Erythroblast (primary cell): ENCODE results near the gene TAF10.

Experiments
- DNase-seq, 2 experiments: peaks; one replicate each; lab custom pipeline; 2025; lab: John Stamatoyannopoulos, UW
- GATA1 ChIP-seq: IDR thresholded peaks from 2 replicates; pipeline ENCODE4 v1.6.1; 2011; ENCODE audit warnings: low read depth, mild to moderate bottlenecking, control low read depth, low read length, moderate library complexity
- POLR2A ChIP-seq: IDR thresholded peaks from 2 replicates; pipeline ENCODE4 v1.6.1; 2011; ENCODE audit warnings: mild to moderate bottlenecking, low read length

TAF10 gene

DNA sequence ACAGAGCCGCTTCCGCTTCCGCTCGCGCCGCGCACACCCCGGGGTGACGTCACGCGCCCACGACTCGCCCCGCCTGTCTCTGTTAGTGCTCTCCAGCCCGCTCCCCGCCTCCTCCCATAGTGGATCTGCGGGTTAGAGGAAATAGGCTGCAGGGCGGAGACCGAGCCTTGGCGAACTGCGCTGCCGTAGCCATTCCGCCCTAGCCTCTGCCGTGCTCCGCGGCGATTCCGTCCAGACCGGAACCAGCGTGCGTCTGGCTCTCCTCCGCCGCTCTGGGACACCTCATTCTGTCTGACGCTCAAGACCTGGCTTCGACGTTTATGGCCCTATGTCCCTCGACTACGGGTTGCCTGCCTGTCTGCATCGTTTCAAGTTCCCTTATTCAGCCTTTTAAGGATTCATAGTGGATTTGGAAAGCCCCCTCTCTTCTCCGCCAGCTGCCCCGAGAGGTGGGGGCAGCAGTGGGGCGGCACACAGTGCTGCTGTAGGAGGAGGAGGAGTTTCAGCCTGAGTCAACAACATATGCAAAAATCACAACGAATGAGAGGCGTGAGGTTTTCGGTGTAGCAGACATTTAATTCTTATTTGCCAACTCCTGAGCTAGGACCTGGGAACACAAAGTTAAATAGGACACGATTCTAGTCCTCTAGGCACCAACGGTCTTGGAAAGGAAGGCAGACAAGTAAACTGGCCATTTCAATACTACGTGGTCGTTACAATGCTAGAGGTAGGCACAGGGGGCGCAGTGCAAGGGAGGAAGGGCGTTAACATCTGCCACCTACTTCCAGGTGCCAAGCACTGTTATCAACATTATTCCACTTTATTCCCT, at the start of gene TAF10:
TSS of gene TAF10 (minus strand) at position 4 of the 829 bp plus-strand sequence. CDS start 27 bp downstream, outside the sequence.
- TF ChIP-seq GATA1 (no peak), POLR2A (peak; percentile 97)
- peak; percentile 96 to 98 for DNase-seq

DNA sequence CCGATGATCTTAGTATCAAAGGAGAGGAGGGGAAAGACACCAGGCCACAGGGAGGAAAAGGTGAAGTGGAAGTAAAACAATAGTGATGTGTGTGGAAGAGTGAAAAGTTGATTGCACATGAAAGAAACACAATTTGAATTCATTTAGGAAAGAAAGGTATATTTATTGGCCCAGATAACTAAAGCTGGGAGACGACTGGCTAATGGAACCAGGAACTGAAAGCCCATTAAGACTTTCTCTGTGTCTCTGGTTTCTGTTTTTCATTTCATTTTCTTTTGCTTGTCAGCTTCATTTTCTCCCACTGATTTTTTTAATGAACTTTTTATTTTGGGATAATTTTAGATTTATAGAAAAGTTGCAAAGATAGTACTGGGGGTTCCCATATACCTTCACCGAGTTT, 48.7 kb upstream of the TAF10 start:
- TF ChIP-seq GATA1 (no peak), POLR2A (no peak)
- no peak for DNase-seq

DNA sequence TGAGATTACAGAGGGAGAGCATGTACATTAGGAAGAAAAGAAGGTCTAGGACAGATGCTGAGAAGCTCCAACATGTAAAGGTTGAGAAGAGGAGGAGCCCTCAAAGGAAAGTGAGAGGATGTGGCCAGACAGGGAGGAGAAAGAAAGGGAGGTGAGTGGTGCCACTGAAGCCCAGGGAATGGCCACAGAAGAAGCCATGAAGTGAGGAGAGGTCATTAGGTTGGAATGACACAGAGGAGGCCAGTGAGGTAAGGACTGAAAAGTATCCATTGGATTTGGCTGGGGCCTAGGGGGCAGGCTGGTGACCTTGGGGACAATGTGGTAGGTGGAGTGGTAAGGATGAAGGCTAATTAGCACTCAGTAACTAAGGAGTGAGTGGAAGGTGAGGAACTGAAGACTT, 46.6 kb upstream of the TAF10 start:
- no peak for DNase-seq
- TF ChIP-seq POLR2A (no peak), GATA1 (no peak)

DNA sequence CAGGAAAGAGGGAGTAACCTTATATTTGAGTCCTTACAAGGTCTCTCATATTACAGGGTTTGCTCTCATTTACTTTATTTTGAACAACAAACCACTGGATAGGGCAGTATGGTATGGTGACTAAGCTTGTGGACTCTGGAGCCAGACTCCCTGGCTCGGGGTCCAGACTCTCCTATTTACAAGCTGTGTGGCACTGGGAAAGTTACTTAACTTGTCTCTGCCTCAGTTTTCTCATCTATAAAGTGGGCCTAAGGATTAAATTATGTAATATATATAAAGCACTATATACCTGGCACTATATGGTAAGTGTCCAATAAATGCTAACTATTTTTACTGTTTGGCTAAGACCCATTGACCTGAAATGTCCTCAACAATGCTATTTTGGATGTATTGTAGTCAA, 45.3 kb upstream of the TAF10 start:
- TF ChIP-seq GATA1: no peak
- TF ChIP-seq POLR2A: no peak
- DNase-seq: no peak

DNA sequence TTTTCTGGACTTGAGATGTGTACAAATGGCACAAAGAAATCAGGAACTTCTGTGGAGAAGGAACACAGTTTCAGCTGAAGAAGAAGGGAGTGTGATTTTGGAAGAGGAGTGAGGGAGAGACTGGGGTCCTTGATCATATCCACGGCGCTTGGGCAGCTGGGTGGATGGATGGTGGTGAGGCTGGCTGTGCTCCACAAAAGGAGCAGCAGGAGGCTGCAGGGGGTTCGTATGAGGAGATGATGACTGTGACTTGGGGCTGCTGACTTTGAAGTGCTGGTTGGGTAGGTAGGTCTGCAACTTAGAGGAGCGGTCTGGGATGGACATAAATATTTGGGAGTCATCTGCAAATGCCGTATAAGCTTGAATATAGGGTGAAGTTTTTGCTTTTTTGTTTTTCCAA, 44.9 kb upstream of the TAF10 start:
- no peak for TF ChIP-seq POLR2A
- no peak for TF ChIP-seq GATA1

DNA sequence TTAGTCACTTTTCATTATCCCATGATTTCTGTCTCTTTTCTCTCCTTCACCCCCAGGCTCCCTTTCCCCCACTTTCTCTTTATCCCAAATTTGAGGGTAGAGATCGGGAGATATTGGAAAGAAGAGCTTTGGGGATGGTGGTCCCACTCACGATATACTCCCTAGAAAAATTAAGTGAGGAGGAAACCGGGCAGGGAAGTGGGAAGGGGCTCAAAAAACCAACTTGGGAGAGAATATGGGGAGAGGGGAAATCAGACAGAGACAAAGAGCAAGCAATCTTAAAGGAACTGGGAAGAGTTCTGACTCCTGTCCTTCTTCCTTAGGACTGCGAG, 44.5 kb upstream of the TAF10 start:
- no peak for TF ChIP-seq GATA1
- TF ChIP-seq POLR2A: no peak
- DNase-seq: no peak

More for the DNA sequence above, 44.9 kb upstream of the TAF10 start:
- DNase-seq: no peak

DNA sequence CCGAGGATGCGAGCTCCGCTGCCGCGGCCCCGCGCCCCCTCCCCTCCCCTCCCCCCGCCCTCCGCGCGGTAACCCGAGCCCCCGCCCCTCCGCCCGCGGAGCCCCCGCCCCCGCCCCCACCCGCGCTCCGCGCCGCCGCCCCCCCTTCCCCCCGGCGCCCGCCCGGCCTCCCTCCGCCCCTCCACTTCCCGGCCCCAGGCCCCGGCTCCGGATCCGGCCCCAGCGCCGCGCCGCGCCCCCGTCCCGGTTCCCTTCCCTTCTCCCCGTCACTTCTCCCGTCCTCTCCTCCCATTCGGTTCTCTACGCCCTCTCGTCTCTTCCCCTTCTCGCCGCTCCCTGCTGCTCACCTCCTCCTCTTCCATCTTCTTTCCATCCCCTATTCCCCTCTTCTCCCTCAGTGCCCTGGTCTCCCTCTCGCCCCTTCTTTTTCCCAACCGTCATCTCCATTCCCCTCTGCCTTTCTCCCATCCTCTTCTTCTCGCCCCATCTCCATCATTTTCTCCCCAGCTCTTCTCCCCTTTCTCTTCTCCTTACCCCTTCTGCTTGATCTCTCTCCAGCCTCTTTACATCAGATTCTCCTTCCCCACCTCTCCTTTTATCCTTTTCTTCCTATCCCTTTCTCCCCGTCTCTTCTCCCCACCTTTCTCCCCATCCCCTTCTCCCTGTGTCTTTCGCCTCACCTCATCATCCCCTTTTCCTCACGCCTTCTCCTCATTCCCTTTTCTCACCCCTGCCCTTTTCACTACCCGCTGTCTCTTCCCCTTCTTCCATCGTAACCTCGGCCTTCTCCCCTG, 44.0 kb upstream of the TAF10 start, which contains the start of gene DCHS1:
TSS of gene DCHS1 (minus strand) at position 20 of the 794 bp plus-strand sequence. CDS start 14,196 bp downstream, outside the sequence.
- TF ChIP-seq POLR2A (no peak), GATA1 (no peak)
- DNase-seq: no peak

DNA sequence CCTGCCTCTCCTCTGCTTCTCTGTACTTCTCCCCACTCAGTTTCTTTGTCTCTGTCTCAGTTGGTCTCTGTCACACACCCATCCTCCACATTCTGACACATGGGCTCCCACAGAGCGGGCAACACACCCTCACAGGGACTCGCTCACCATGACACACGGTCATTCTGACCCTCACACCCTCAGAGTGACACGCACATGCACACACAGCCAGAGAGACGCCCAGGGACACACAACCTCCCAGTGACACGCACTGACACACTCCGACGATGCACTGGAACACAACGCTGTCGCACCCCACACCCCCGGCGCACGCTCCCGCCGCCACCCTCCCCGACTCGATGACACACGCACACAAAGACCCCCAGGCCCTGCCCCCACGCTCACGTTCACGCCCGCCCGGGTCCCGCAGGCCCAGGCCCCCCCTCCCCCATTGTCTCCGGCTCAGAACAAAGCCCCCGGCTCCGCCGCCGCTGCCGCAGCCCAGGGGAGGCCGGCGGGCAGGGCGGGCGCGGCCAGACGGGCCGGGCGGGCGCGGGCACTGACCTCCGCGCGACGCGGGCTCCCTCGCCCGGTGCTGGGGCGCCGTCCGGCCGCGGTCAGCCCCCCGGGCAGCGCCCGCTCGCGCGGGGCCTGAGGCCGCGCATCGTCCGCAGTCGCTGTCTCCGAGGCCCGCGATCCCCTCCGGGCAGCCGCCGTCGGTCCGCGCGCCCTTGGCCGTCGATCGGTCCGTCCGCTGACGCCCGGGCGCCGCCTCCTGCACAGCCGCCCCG, 43.2 kb upstream of the TAF10 start:
- DNase-seq: no peak
- no peak for TF ChIP-seq POLR2A
- TF ChIP-seq GATA1: no peak

DNA sequence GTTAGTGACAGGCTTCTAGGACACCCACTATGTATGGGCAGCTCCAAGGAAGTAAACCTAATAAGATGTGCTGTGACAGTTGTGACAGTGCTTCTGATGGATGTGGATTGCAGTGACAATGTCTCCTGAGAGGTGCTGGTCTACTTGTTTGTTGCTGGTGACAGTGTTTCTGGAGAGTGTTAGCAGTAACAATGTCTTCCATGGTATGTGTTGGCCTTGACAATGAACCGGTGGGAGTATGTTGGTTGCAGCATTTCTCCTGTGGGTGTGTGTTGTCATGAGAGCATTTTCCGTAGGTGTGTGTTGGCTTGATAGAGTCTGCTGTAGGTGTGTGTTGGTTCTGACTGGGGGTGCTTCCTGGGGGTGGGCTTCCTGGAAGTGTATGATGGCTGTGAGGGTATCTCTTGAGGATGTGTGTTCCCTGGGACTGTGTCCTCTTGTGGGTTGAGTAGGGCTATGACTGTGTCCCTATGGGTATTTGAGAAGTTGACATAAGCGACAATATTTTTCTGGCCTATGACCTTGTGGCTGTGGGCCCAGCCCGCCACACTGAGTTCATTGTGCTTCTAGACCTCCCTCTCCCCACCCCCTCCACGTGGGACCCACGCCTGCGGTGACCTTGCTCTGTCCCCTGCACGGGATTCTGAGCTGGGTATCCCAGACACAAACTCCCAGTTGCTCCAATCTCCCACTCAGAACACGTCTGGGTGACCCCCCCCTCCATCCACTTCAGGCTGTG, 42.4 kb upstream of the TAF10 start:
- no peak for TF ChIP-seq GATA1
- TF ChIP-seq POLR2A: no peak
- DNase-seq: no peak

DNA sequence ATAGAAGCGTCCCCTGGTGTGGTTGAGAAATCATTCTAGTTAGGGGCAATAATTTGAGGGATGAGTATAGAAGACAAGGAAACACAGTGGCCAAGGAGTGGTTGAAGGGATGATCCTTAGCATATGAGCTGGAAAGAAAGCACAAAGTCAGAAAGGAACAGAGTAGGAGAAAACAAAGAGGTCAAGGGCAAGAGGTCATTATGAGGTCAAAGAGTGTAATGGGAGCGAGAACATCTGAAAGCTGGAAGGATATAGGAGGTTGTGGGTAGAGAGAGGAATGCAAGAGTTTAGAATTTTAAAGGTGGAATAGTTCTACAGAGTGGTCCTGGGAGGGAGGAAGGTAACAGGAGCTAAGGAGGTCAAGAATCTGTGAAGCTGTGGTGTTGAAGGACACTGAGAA, 41.6 kb upstream of the TAF10 start:
- TF ChIP-seq POLR2A (no peak), GATA1 (no peak)

DNA sequence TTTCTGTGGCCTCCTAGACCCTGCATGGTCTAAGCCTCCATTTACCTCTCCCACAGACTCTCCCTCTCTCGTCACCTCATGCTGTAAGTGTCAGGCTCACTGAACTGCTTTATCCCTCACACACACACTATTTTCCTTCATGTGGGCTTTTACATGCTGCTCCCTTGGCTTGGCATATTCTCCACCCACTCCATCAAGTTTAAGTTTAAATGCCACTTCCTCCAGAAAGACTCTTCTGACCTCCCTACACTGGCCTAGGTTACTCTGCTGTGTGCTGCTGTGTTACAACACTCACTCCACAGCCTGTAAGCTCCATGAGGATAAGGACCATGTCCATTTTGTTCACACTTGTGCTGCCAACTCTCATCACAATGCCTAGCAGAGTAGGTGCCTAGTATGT, 41.1 kb upstream of the TAF10 start:
- TF ChIP-seq GATA1: no peak
- no peak for TF ChIP-seq POLR2A
- DNase-seq: no peak

More for the DNA sequence above, 41.6 kb upstream of the TAF10 start:
- no peak for DNase-seq

DNA sequence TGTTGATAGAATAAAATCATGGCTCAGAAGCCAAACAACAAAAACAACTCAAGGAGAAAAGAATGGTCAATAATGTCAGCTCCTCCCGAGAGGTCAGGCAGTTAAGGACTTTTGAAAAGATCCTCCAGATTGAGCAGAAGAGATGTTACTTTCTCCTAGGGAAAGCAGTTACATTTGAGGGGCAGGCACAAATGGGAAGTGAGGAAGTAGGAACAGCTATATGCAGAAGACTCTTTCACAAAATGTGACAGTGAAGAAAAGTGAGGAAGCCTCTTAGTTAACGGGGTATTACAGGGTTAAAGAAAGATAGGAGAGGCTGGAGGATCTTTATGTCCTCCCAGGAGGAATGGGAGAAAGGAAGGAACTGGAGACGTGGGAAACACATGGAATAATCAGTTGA, 40.2 kb upstream of the TAF10 start:
- no peak for DNase-seq
- no peak for TF ChIP-seq GATA1
- TF ChIP-seq POLR2A: no peak

DNA sequence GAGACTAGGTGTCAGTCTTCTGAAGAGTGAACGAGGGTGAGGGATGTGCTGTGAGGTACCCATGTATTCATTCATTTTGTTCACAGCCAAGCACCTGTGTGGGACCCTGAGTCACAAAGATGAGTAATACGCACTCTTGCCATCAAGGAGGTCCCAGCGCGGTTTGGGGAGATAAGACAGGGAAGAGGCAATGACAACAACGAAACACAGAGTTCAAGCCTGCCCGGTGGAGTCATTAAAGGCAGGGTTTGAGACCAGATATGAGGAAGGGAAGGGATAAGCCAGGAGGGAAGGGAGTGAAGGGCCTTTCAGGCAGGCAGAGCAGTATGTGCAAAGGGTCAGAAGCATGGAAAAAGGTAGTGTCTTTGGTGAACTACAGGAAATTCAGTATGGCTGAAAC, 39.0 kb upstream of the TAF10 start:
- TF ChIP-seq GATA1 (no peak), POLR2A (no peak)
- peak in 1 of 2 experiments; percentile 24 for DNase-seq

DNA sequence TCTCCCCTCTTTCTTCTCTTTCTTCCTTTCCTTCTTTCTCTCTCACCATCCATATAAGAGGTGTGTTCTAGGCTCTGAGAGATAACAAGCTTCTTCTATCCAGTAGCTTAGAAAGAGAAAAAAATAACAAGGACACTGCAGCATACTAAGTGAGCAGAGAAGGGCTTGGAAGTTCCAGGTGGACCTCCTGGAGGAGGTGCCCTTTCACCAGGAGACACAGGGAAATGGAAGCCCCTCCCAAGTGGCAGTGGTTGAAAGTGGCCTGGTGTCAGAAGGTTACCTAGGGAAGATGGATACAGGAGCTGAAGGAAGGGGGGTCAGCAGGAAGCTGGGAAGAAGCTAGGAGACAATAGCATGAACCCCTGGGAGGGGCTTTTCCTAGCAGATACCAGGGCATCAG, 38.1 kb upstream of the TAF10 start:
- no peak for TF ChIP-seq POLR2A
- no peak for TF ChIP-seq GATA1
- no peak for DNase-seq
